GM13977 (cell line): ENCODE results near the gene C1orf87.
"Not testable (repeated sequence)": the region's sequence is repeated elsewhere in the genome, so short reads cannot be mapped to it uniquely, and the experiment has no call there.

Experiments used
- DNase-seq: peaks from one replicate; pipeline ENCODE4 v3.0.0; 2012; ENCODE audit warnings: low spot score
- CTCF ChIP-seq: IDR thresholded peaks from 2 replicates; pipeline ENCODE4 v1.5.1; 2012; ENCODE audit warnings: mild to moderate bottlenecking, control low read depth; ENCODE audit not compliant: insufficient read depth; ENCODE audit errors: extremely low read depth, missing control alignments
- in situ Hi-C: fragments of 300-500 bp; cut with MboI; formaldehyde crosslinking; loops from one replicate; pipeline ENCODE4 v1.12.0; 2022; ENCODE audit warnings: low sequenced_read_pairs, low pct_unique_long_range_greater_than_20kb, mixed read lengths, inconsistent platforms; ENCODE audit not compliant: unreplicated experiment

The C1orf87 gene

GRCh38 chr1:59971464-59971911 is 102.1 kb downstream of the C1orf87 start:
- TF ChIP-seq CTCF: peak; percentile 91
- in situ Hi-C loops: no loop called here
- DNase-seq: peak; percentile 69

- in situ Hi-C loops, DNase-seq: not testable (repeated sequence)
Measured at GRCh38 chr1:59969542-59970175, 103.9 kb downstream of the C1orf87 start.

- in situ Hi-C loops, DNase-seq: not testable (repeated sequence)
Measured at GRCh38 chr1:59968746-59969145, 104.8 kb downstream of the C1orf87 start.

GRCh38 chr1:59967780-59968179 is 105.8 kb downstream of the C1orf87 start:
- in situ Hi-C loops: no loop called here
- no peak for DNase-seq
- TF ChIP-seq CTCF: no peak

GRCh38 chr1:59967141-59967697 is 106.4 kb downstream of the C1orf87 start:
- no peak for TF ChIP-seq CTCF
- DNase-seq: no peak
- in situ Hi-C loops: no loop called here

- TF ChIP-seq CTCF: no peak
- in situ Hi-C loops: no loop called here
- no peak for DNase-seq
Measured at GRCh38 chr1:59952065-59952464, 121.5 kb downstream of the C1orf87 start.

- TF ChIP-seq CTCF: no peak
- DNase-seq: no peak
- in situ Hi-C loops: no loop called here
Measured at GRCh38 chr1:59949648-59950047, 123.9 kb downstream of the C1orf87 start.
